ENCODE data around the gene KCNQ1OT1.

- TF ChIP-seq EZH2phosphoT487 (IDR thresholded peaks at IDR 0.05; ENCODE audit: borderline replicate concordance) (no peak), CTCF (conservative IDR thresholded peaks at IDR 0.05; ENCODE audit: low read length) (no peak)
Measured at GRCh38 chr11:2558397-2558796, 141.4 kb downstream of the KCNQ1OT1 start.

All from Loucy (cell line).